Measurements from ENCODE around the gene BRSK2.
"Not testable (repeated sequence)": the region's sequence is repeated elsewhere in the genome, so short reads cannot be mapped to it uniquely, and the experiment has no call there.

BRSK2 gene

GRCh38 chr11:1397862-1398527 is 8.3 kb downstream of the BRSK2 start:
- FAIRE-seq, result no peak

DNA sequence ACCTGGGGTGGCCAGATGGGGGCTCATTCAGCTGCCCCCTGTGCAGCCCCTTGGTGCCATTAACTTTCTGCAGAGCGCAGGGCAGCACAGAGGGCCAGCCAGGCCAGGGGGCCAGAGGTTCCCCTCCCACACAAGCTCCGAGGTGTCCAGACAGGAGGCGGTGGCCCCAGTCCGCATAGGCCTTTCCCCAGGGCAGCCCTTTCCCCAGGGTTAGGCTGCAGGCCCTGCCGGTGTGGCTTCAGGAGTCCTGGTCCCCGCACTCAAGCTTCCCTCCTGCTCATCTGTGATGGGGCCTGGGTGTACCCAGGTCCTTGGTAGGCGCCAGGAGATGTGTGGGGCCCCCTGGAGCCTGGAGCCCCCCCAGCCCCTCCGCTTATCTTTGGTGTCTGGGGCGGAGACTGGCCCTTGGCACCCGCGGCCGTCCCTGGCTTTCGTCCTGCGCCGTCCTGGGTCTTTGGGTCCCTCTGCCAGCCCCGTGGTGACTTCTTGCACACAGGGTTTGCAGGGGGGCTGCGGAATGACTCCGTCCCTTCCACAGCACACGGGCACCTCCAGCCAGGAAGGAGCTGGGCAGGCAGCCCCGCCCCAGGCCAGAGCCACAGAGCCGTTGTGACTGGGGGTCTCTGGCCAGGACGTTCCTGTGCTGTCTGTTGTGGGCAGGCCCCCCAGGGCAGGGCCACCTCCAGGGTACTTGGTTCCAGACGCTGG is 8.9 kb downstream of the BRSK2 start:
- no peak for FAIRE-seq

GRCh38 chr11:1399386-1400316 is 9.9 kb downstream of the BRSK2 start:
- no peak for FAIRE-seq

GRCh38 chr11:1400317-1401170 is 10.8 kb downstream of the BRSK2 start:
- no peak for FAIRE-seq

DNA sequence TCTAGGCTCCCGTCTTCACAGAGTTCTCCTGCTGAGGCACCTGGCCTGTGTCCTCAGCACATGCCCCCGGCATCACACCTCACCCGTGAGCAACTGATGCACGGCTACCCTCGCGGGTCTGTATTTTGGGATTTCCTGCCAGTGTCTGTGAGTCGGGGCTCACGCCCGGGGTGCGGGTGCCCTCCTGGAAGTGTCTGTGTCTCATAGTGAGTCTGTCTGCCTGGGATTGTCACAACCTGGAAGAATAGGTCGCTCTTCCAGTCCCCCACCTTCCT is 11.4 kb downstream of the BRSK2 start:
- no peak for FAIRE-seq

DNA sequence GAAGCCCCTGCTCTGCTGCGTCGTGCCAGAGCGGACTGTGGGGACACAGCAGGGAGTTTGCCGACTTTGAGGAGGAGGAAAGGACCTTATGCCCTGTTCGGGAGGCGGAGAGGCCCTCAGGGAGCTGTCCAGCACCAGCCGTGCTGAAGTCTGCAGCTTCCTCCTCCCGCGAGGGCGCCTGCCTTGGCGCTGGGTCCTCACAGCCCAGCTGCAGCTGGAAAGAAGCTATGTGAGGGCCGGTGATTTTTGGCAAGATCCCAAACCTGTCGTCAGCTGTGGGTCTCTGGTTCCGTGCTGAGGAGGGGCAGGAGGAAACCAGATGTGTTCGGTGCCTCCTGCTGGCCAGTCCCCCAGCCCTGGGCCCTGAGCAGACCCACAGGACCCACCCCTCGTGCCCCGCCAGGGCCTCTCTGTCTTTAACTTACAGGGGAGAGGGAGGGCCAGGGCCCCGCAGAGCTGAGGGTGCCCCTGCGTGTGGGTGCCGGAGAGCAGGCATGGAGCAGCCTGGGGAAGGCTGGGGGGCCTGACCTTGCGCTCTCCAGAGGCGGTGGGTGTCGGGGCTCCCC is 12.0 kb downstream of the BRSK2 start:
- no peak for FAIRE-seq

- FAIRE-seq, result no peak
Measured at GRCh38 chr11:1402355-1403077, 12.8 kb downstream of the BRSK2 start.

DNA sequence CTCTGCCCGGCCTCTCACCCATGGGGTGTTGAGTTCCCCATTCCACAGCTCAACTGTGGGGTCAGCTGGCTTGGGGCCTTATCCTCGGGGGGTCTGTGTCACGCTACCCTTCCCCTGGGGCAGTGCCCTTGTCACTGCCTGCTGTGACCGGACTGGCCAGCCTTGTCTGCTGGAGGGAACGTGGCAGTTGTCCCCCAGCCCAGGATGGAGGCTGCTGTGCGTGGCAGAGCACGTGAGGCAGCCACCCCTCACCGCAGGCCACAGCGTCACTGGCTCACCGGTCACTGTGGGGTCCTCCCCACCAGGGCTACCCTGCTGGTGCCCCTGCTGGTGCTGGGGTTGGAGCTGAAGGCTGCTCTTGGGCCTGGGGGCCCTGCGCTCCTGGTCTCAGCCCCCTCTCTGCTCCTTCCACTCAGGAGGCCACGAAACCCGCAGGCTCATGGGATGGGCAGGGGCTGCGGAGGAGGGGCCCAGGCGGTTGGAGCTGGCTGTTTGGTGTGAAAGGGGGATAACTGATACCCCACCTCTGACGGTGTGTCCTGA is 13.4 kb downstream of the BRSK2 start:
- no peak for FAIRE-seq

DNA sequence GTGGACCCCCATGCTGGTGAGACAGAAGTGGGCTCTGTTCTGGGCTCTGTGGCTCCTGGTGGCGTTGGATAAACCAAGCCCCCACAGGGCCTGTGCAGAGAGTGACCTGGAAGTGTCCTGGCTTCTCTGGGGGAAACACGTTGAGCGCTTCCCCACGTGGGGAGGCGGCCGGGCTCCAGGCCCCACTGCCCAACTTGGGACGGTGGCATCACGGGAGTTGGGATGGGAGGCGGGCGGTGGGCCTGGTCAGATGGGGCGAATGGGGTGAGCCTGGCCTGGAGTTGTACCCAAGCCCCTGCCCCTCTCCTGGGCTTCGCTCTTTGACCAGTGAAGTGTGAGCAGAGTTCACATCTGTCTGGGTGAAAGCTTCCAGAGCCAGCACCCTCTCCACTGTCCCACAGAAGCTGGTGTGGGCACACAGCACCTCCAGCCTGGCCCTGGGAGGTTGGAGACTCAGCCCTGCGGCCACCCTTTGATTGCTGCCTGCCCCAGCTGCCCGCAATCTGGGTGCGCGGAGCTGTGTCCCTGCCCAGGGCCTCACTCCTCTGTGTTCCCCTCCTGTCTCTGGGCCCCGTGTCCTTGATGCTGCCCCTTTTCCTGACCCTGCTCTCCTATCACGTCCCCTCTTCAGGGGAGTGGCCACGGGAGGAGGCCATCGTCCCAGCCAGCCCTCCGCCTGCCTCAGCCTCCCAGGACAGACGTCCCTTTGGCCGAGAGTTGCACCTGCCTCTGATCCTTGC is 14.2 kb downstream of the BRSK2 start:
- FAIRE-seq, result no peak

- FAIRE-seq, result no peak
Measured at GRCh38 chr11:1404461-1405185, 14.9 kb downstream of the BRSK2 start.

DNA sequence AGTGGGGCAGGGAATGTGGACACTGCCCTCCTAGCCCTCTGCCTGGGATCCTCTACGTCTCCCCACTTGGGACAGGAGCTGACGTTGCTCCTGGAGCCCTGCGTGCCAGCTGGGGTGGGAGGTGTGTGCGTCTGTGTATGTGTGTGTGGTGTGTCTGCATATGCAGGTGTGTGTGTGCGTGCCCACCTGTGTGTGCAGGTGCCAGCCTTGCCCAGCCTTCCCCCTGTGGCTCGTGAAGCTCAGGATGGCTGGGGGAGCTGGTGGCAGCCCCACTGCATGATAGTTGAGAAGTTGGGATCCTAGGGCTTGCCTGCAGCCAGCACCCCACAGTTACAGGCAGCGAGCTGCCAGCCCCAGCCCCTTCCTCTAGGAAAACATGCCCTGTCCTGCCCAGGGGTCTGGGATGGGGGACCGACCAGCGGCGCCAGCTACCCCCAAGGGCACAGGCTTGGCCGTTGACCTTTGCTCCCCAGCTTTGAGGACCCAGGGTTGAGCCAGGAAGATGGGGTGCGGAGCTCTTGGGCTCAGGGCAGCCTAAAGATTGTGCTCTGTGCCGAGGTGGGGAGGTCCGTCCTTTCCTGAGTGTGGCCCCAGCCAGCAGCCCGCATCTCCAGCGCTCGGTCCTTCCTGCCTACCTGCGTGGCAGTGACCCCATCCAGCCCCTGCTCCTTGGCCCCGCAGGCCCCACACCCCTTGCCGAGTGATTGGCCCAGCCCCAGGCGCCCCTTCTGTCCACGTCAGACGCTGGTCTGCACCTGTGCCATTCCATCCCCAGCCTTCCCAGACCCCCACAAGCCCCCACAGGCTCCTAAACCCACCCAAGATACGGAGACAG is 15.7 kb downstream of the BRSK2 start:
- FAIRE-seq, result no peak

- no peak for FAIRE-seq
Measured at GRCh38 chr11:1406571-1407485, 17.1 kb downstream of the BRSK2 start.

DNA sequence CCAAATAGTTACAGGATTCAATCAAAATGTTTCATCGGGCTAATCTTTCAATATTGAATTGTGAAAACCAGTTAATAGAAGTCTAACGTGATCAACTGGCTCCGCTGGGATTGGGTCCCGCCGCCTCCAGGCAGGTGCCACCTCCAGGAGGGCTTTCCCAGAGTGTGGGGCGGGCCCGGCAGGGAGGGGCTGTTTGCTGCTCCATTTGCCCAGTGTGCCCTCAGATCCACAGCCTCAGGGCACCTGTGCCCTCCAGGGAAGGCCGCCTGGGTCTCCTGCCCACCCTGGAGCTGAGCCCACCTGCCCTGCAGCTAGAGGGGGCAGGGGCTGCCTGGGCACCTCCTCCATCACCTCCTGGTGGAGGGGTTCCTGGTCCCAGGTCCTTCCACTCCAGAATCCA is 17.9 kb downstream of the BRSK2 start:
- FAIRE-seq, result no peak

GRCh38 chr11:1408346-1408745 is 18.6 kb downstream of the BRSK2 start:
- no peak for FAIRE-seq

GRCh38 chr11:1409108-1409851 is 19.5 kb downstream of the BRSK2 start:
- no peak for FAIRE-seq

DNA sequence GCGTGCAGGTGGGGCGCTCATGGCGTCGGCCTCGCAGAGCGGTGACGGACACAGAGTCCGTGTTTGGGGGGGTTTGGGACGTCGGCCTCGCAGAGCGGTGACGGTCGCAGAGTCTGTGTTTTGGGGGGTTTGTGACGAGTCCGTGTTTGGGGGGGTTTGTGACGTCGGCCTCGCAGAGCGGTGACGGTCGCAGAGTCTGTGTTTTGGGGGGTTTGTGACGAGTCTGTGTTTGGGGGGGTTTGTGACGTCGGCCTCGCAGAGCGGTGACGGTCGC is 20.1 kb downstream of the BRSK2 start:
- not testable (repeated sequence) for FAIRE-seq
